Fibroblast of gingiva (primary cell): ENCODE results near the gene SLC4A1.

ENCODE experiments used
- DNase-seq: peaks from one replicate; pipeline ENCODE4 v3.0.0-alpha.2; 2011; ENCODE audit warnings: low read depth

The SLC4A1 gene

GRCh38 chr17:44220213-44221083, 47.5 kb downstream of the SLC4A1 start:
- DNase-seq, result peak; percentile 70

- peak; percentile 81 for DNase-seq
Observed at GRCh38 chr17:44219616-44220212, 48.2 kb downstream of the SLC4A1 start, which contains the start of gene UBTF. UBTF (minus strand) TSS chr17:44219675; CDS start chr17:44218229, 1,446 bp downstream.

GRCh38 chr17:44219108-44219615, 48.8 kb downstream of the SLC4A1 start:
- peak; percentile 59 for DNase-seq

GRCh38 chr17:44218344-44219107, 49.4 kb downstream of the SLC4A1 start:
- DNase-seq, result peak; percentile 91

GRCh38 chr17:44217738-44218343, 50.1 kb downstream of the SLC4A1 start:
- DNase-seq, result no peak

GRCh38 chr17:44216694-44217093, 51.2 kb downstream of the SLC4A1 start:
- DNase-seq, result no peak

- DNase-seq, result no peak
Observed at GRCh38 chr17:44216173-44216572, 51.8 kb downstream of the SLC4A1 start.

- DNase-seq, result no peak
Observed at GRCh38 chr17:44214896-44215295, 53.0 kb downstream of the SLC4A1 start.

- DNase-seq, result no peak
Observed at GRCh38 chr17:44214230-44214494, 53.8 kb downstream of the SLC4A1 start.

- DNase-seq, result no peak
Observed at GRCh38 chr17:44213403-44214229, 54.3 kb downstream of the SLC4A1 start.

GRCh38 chr17:44212507-44213402, 55.2 kb downstream of the SLC4A1 start:
- no peak for DNase-seq

GRCh38 chr17:44211281-44212265, 56.4 kb downstream of the SLC4A1 start:
- DNase-seq, result no peak

GRCh38 chr17:44210342-44211192, 57.4 kb downstream of the SLC4A1 start:
- DNase-seq, result peak; percentile 80

- DNase-seq, result no peak
Observed at GRCh38 chr17:44209786-44210341, 58.1 kb downstream of the SLC4A1 start.

GRCh38 chr17:44207743-44208142, 60.2 kb downstream of the SLC4A1 start:
- no peak for DNase-seq

GRCh38 chr17:44207319-44207718, 60.6 kb downstream of the SLC4A1 start:
- DNase-seq, result no peak

- no peak for DNase-seq
Observed at GRCh38 chr17:44206825-44207155, 61.1 kb downstream of the SLC4A1 start.
